ENCODE data around the gene PRKAB2.
"Not testable (repeated sequence)": the region's sequence is repeated elsewhere in the genome, so short reads cannot be mapped to it uniquely, and the experiment has no call there.

The PRKAB2 gene

GRCh38 chr1:147172168-147173016 is at the start of gene PRKAB2:
Gene PRKAB2, minus strand, starts transcription at chr1:147172470. Its CDS starts 326 bp downstream, at chr1:147172144.
- peak; percentile 91 to 92 for DNase-seq (ENCODE audit: low read depth in 2 of 2)

- DNase-seq (ENCODE audit: low read depth in 2 of 2), result no peak
Observed at GRCh38 chr1:147218606-147219005, 46.3 kb upstream of the PRKAB2 start.

GRCh38 chr1:147217141-147217540 is 44.9 kb upstream of the PRKAB2 start:
- no peak for DNase-seq (ENCODE audit: low read depth in 2 of 2)

GRCh38 chr1:147216124-147216523 is 43.9 kb upstream of the PRKAB2 start:
- DNase-seq (ENCODE audit: low read depth in 2 of 2), result no peak

GRCh38 chr1:147215540-147215916 is 43.3 kb upstream of the PRKAB2 start:
- DNase-seq (ENCODE audit: low read depth in 2 of 2), result no peak

GRCh38 chr1:147214842-147215539 is 42.7 kb upstream of the PRKAB2 start:
- no peak for DNase-seq (ENCODE audit: low read depth in 2 of 2)

- DNase-seq (ENCODE audit: low read depth in 2 of 2), result no peak
Observed at GRCh38 chr1:147214325-147214724, 42.1 kb upstream of the PRKAB2 start.

GRCh38 chr1:147213271-147213670 is 41.0 kb upstream of the PRKAB2 start:
- DNase-seq (ENCODE audit: low read depth in 2 of 2), result no peak

GRCh38 chr1:147211577-147211976 is 39.3 kb upstream of the PRKAB2 start:
- no peak for DNase-seq (ENCODE audit: low read depth in 2 of 2)

GRCh38 chr1:147210987-147211386 is 38.7 kb upstream of the PRKAB2 start:
- DNase-seq (ENCODE audit: low read depth in 2 of 2), result no peak

GRCh38 chr1:147209825-147210821 is 37.9 kb upstream of the PRKAB2 start:
- no peak for DNase-seq (ENCODE audit: low read depth in 2 of 2)

GRCh38 chr1:147208619-147209018 is 36.3 kb upstream of the PRKAB2 start:
- no peak for DNase-seq (ENCODE audit: low read depth in 2 of 2)

GRCh38 chr1:147207192-147207591 is 34.9 kb upstream of the PRKAB2 start:
- no peak for DNase-seq (ENCODE audit: low read depth in 2 of 2)

GRCh38 chr1:147204080-147204479 is 31.8 kb upstream of the PRKAB2 start:
- DNase-seq (ENCODE audit: low read depth in 2 of 2), result no peak

- no peak for DNase-seq (ENCODE audit: low read depth in 2 of 2)
Observed at GRCh38 chr1:147202576-147202975, 30.3 kb upstream of the PRKAB2 start.

- DNase-seq (ENCODE audit: low read depth in 2 of 2), result no peak
Observed at GRCh38 chr1:147201786-147202185, 29.5 kb upstream of the PRKAB2 start.

- DNase-seq (ENCODE audit: low read depth in 2 of 2), result no peak
Observed at GRCh38 chr1:147201276-147201675, 29.0 kb upstream of the PRKAB2 start.

- DNase-seq (ENCODE audit: low read depth in 2 of 2), result not testable (repeated sequence)
Observed at GRCh38 chr1:147197324-147197723, 25.1 kb upstream of the PRKAB2 start.

- DNase-seq (ENCODE audit: low read depth in 2 of 2), result no peak
Observed at GRCh38 chr1:147189514-147189913, 17.2 kb upstream of the PRKAB2 start.

- DNase-seq (ENCODE audit: low read depth in 2 of 2), result no peak
Observed at GRCh38 chr1:147185432-147185831, 13.2 kb upstream of the PRKAB2 start.

- DNase-seq (ENCODE audit: low read depth in 2 of 2), result no peak
Observed at GRCh38 chr1:147177611-147178380, 5.5 kb upstream of the PRKAB2 start.
